NCI-H2227 (cell line): ENCODE data around the gene PFN1.
A peak's percentile ranks its signal among the peaks of the same experiment; 100 is the strongest.
"Not testable (repeated sequence)": the region's sequence is repeated elsewhere in the genome, so short reads cannot be mapped to it uniquely, and the experiment has no call there.

Experiments
- DNase-seq: peaks from one replicate; lab custom pipeline; 2025; ENCODE audit not compliant: unreplicated experiment; lab: John Stamatoyannopoulos, UW

PFN1 gene

DNA sequence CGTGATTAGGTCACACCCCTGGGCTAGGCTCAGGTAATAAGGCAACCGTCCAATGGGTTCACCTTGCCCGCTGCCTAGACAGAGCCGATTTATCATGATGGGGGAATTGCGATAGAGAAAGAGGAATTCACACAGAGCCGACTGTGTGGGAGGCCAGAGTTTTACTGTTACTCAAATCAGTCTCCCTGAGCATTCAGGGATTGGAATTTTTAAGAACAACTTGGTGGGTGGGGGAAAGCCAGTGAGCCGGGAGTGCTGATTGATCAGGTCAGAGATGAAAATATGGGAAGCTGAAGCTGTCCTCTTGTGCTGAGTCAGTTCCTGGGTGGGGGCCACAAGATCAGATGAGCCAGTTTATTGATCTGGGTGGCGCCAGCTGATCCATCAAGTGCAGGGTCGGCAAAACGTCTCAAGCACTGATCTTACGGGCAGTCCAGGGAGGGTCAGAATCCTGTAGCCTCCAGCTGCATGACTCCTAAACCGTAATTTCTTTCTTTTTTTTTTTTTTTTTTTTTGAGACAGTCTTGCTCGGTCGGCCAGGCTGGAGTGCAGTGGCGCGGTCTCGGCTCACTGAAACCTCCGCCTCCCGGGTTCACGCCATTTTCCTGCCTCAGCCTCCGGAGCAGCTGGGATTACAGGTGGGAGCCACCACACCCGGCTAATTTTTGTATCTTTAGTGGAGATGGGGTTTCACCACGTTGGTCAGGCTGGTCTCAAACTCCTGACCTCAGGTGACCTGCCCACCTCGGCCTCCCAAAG is 21.6 kb downstream of the PFN1 start:
- DNase-seq, result not testable (repeated sequence)

DNA sequence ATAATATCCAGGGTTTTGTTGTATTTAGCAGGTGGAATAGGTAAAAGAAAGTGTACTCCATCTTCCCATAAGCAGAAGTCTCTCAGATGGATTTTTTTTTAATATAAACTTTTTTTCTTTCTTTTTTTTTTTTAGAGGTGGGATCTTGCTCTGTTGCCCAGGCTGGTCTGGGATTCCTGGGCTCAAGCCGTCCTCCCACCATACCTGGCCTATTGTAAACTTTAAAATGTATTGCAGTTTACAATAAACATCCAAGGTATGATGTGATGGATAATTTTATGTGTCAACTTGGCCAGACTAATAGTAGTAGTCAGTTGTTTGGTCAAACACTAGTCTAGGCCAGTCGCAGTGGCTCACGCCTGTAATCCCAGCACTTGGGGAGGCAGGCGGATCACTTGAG is 27.0 kb downstream of the PFN1 start:
- DNase-seq, result no peak

DNA sequence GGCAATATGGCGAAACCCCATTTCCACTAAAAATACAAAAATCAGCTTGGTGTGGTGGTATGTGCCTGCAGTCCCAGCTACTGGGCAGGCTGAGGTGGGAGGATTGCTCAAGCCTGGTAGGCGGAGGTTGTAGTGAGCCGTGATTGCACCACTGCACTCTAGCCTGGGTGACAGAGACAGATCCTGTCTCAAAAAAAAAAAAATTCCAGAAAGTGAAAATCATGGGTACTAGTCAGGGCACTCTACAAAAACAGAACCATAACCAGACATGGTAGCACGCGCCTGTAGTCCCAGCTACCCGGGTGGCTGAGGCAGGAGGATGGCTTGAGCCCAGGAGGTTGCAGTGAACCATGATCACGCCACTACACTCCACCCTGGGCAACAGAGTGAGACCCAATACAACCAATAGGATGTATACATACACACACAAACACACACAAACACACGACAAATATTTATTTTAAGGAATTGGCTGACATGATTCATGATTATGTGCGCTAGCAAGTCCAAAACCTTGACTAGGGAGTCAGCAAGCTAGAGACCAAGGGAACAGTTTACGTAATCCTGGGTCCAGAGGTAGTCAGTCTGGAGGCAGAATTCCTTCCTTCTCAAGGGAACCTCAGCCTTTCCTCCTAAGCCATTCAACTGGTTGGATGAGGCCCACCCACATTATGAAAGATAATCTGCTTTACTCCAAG is 27.8 kb downstream of the PFN1 start:
- no peak for DNase-seq

DNA sequence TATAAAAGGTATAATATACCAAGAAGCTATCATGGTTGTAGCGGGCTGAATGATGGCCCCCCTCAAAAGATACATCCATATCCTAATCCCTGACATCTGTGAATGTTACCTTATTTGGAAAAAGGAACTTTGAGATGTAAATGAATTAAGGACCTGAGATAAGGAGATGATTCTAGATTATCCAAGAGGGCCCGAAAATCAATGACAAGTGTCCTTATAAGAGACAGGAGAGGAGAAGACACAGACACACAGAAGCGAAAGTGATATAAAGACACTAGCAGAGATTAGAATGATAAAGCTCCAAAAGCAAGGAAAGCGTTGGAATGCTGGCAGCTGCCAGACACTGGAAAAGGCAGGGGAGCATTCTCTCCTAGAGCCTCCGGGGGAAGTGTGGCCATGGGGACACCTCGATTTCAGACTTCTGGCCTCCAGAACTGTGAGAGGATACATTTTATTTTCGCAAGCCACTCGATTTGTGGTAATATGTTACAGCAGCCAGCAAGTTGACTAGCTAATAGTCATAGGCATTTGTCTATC is 28.8 kb downstream of the PFN1 start:
- no peak for DNase-seq

GRCh38 chr17:4914551-4914950 is 33.8 kb downstream of the PFN1 start:
- DNase-seq, result not testable (repeated sequence)

DNA sequence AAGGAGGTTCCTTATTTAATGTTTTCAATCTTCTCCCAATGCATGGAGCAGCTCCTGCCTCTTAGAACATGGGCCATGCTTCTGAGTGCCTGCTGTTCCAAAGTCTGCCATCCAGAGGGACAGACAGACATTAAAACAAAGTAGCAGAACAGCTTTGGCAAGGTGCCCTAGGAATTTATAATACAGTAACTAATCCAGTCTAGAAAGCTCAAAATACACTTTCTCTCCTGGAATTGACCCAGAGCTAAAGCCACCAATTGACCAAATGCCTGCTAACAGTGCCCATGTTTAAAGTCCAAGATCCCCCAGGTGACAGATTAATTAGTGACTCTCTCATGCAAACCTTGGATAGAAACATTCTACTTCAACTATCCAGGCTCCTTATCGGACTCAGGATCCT is 34.3 kb downstream of the PFN1 start:
- DNase-seq, result no peak

GRCh38 chr17:4908711-4909496 is 39.4 kb downstream of the PFN1 start:
- DNase-seq, result peak; percentile 42

DNA sequence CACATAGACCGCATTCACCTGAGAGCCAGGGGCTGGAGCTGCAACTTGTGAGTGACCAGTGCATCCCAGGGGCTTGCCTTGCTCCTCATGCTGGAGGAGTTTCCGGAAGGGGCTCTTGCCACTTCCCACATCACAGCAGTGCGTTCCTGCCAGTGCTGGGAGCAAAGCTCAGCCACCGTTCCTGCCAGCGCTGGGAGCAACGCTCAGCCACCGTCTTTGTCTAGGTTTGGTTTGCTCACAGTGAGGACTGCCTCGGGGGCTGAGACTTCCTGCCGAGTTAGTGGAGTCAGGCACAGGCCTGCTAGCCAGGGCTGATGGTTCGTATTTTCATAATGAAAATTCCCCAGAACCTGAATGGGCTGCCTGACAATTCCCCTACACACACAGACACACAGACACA is 40.0 kb downstream of the PFN1 start:
- peak; percentile 12 for DNase-seq

DNA sequence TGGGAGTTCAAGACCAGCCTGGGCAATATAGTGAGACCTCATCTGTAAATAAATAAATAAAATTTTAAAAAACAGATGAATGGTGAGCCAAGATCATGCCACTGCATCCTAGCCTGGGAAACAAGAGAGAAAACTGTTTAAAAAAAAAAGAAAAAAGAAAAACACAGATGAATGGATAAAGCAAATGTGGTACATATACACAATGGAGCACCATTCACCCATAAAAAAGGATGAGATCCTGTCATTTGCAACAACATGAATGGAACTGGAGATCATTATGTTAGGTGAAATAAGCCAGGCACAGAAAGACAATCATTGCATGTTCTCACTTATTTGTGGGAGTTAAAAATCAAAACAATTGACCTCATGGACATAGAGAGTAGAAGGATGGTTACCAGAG is 41.7 kb downstream of the PFN1 start:
- DNase-seq, result not testable (repeated sequence)

- DNase-seq, result peak; percentile 86
Measured at GRCh38 chr17:4903051-4903818, 45.1 kb downstream of the PFN1 start, which contains the start of gene CHRNE. CHRNE (minus strand) TSS chr17:4903098; CDS start chr17:4903063, 35 bp downstream.

GRCh38 chr17:4902540-4902939 is 45.8 kb downstream of the PFN1 start:
- no peak for DNase-seq

GRCh38 chr17:4901648-4902344 is 46.5 kb downstream of the PFN1 start:
- DNase-seq, result no peak

GRCh38 chr17:4901108-4901647 is 47.2 kb downstream of the PFN1 start:
- DNase-seq, result no peak

GRCh38 chr17:4900231-4901107 is 47.9 kb downstream of the PFN1 start:
- DNase-seq, result no peak

GRCh38 chr17:4899341-4900230 is 48.7 kb downstream of the PFN1 start, which contains the start of gene C17orf107:
C17orf107 (plus strand) TSS chr17:4899536; CDS start chr17:4899763, 227 bp downstream.
- DNase-seq, result no peak

- no peak for DNase-seq
Measured at GRCh38 chr17:4898927-4899326, 49.4 kb downstream of the PFN1 start.

GRCh38 chr17:4898351-4898750 is 50.0 kb downstream of the PFN1 start:
- DNase-seq, result no peak

DNA sequence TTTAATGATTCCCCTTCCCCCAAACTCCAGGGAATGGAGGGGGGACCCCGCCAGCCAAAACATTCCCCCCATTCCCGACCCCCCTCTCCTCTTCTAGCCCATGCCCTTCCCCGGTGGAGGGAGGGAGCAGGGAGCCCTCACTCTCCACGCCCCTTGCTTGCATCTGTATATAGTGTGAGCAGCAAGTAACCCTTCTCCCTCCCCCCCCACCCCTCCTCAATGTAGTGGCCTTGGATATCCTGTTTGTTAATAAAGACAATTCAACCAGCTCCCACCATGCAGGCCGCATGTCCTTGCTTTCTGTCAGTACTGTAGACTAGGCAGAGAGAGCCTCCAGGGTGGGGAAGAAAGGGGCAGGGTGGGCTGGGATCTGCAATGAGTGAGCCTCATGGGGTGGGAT is 50.5 kb downstream of the PFN1 start:
- DNase-seq, result no peak
